Measurements from ENCODE around the gene OPCML.
A peak's percentile ranks its signal among the peaks of the same experiment; 100 is the strongest.

- no peak for TF ChIP-seq CTCF (IDR thresholded peaks at IDR 0.05; ENCODE audit: low read depth, low read length, missing input control)
- no peak for TF ChIP-seq HNF4G (IDR thresholded peaks at IDR 0.05)
- no peak for TF ChIP-seq TAF1 (conservative IDR thresholded peaks at IDR 0.05)
- TF ChIP-seq ZBTB33 (IDR thresholded peaks at IDR 0.05), result no peak
- no peak for TF ChIP-seq EGR1 (IDR thresholded peaks at IDR 0.05; ENCODE audit: low read depth in 2 of 2)
- TF ChIP-seq RAD21 (IDR thresholded peaks at IDR 0.05), result peak in 1 of 2 donors; percentile 13
- no peak for TF ChIP-seq JUND (IDR thresholded peaks at IDR 0.05)
- TF ChIP-seq GABPA (IDR thresholded peaks at IDR 0.05 in 1 of 2, conservative IDR thresholded peaks at IDR 0.05 in 1 of 2), result no peak
- no peak for TF ChIP-seq MAX (IDR thresholded peaks at IDR 0.05)
- no peak for TF ChIP-seq NR2F2 (IDR thresholded peaks at IDR 0.05)
These were observed 1121.9 kb downstream of the OPCML start for GRCh38 chr11:132410383-132410782.
